Measurements from ENCODE around the gene CNN2. TPM values are rescaled to one million over a fixed set of nuclear protein-coding genes. Genes with fewer than 3 reads are reported as not detected.

The CNN2 gene
- total and polyA plus RNA-seq, 8 donors, result 133 to 259 (median 180) TPM

- no peaks in the 10 kb centered on the region for H3K4me1 ChIP-seq
- H3K4me3 ChIP-seq, result no peak overlapping the region
- H3K27ac ChIP-seq, result no peak overlapping the region
- intact Hi-C loops (cut with DNase I), result no loop called here
- peaks cover 0 to 31% of the 10 kb centered on the region in 2 donors for H3K9me3 ChIP-seq
- DNase-seq (no peak), ATAC-seq (peak; percentile 63)
- no peaks in the 10 kb centered on the region for H3K27me3 ChIP-seq
- peaks cover 0 to 57% of the 10 kb centered on the region in 2 donors for H3K36me3 ChIP-seq
- no peak for TF ChIP-seq CTCF (IDR thresholded peaks at IDR 0.05)
These were observed 30.9 kb downstream of the CNN2 start for GRCh38 chr19:1057176-1057855.

- Histone ChIP-seq H3K4me3 (no peak overlapping the region), H3K27ac (no peak overlapping the region), H3K9me3 (peaks cover 0 to 31% of the 10 kb centered on the region in 2 donors), H3K4me1 (no peaks in the 10 kb centered on the region), H3K36me3 (peaks cover 0 to 57% of the 10 kb centered on the region in 2 donors), H3K27me3 (no peaks in the 10 kb centered on the region)
- TF ChIP-seq CTCF (IDR thresholded peaks at IDR 0.05), result no peak
- no peak for DNase-seq
- intact Hi-C loops (cut with DNase I), result no loop called here
- ATAC-seq, result no peak
These were observed 31.7 kb downstream of the CNN2 start for GRCh38 chr19:1058112-1058511.

GRCh38 chr19:1060689-1061088 is 34.3 kb downstream of the CNN2 start:
- Histone ChIP-seq H3K27me3 (no peaks in the 10 kb centered on the region), H3K36me3 (peaks cover 0 to 39% of the 10 kb centered on the region in 2 donors), H3K27ac (no peak overlapping the region), H3K9me3 (peaks cover 0 to 31% of the 10 kb centered on the region in 2 donors), H3K4me3 (no peak overlapping the region), H3K4me1 (peaks cover 0 to 23% of the 10 kb centered on the region in 2 donors)
- ATAC-seq (no peak), DNase-seq (no peak)
- no peak for TF ChIP-seq CTCF (IDR thresholded peaks at IDR 0.05)
- intact Hi-C loops (cut with DNase I), result no loop called here

DNA sequence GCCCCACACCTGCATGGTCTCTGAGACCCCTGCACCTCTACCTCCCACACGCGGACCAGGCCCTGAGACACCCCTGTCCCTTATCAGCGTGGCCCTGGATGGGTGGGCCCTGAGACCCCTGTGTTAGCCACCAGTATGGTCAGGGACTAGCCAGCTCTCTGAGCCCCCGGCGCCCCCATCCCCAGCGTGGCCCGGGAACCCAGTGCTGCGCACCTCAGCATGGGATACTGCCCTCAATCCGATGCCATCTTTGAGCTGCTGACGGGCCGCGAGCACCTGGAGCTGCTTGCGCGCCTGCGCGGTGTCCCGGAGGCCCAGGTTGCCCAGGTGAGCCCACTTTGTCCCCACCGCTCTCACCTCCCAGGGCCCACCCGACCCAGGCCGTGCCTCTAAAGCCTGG is 35.6 kb downstream of the CNN2 start:
- Histone ChIP-seq H3K4me1 (peaks cover 6 to 36% of the 10 kb centered on the region in 2 donors), H3K4me3 (no peak overlapping the region), H3K27ac (no peak overlapping the region), H3K9me3 (peaks cover 0 to 23% of the 10 kb centered on the region in 2 donors), H3K36me3 (peaks cover 0 to 26% of the 10 kb centered on the region in 2 donors), H3K27me3 (peaks cover under 1 to 2% of the 10 kb centered on the region in 2 donors)
- TF ChIP-seq CTCF (IDR thresholded peaks at IDR 0.05), result no peak
- ATAC-seq, result no peak
- intact Hi-C loops (cut with DNase I), result no loop called here
- peak in 1 of 4 donors; percentile 71 for DNase-seq

DNA sequence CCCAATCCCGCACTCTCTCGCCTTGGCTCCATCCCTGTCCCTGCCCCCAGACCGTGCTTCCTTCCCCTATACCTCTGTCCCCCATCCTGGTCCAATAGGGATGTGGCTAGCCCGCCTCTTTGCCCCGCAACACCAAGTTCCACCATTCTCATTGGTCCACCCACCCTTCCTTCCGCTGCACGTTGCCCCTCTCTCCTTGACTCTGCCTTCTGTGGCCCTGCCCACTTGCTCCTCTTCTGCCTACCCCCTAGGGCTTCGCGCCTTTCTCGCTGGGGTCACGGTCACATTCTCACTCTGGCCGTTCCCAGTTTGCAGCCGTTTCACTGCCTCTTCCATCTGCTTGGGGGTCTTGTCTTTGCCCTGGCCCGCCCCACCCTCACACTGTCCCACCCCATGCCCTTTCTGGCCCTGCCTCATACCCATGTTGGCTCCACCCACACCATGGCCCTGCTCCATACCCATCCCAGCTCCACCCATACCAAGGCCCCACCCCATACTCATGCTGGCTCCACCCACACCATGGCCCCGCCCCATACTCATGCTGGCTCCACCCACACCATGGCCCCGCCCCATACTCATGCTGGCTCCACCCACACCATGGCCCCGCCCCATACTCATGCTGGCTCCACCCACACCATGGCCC is 36.1 kb downstream of the CNN2 start:
- H3K36me3 ChIP-seq, result peaks cover 0 to 21% of the 10 kb centered on the region in 2 donors
- TF ChIP-seq CTCF (IDR thresholded peaks at IDR 0.05), result no peak
- H3K4me1 ChIP-seq, result peaks cover 6 to 36% of the 10 kb centered on the region in 2 donors
- H3K9me3 ChIP-seq, result peaks cover 0 to 17% of the 10 kb centered on the region in 2 donors
- intact Hi-C loops (cut with DNase I), result no loop called here
- H3K4me3 ChIP-seq, result no peak overlapping the region
- ATAC-seq (no peak), DNase-seq (peak in 1 of 4 donors; percentile 77)
- H3K27ac ChIP-seq, result no peak overlapping the region
- peaks cover 4 to 5% of the 10 kb centered on the region in 2 donors for H3K27me3 ChIP-seq

Measured in left lung (tissue), 10 donors.